Esophagus muscularis mucosa (tissue), 4 donors: ENCODE data around the gene NCMAP. TPM values are rescaled to one million over a fixed set of nuclear protein-coding genes. Genes with fewer than 3 reads are reported as not detected.
"Not testable (repeated sequence)": the region's sequence is repeated elsewhere in the genome, so short reads cannot be mapped to it uniquely, and the experiment has no call there.

Experiments used
- DNase-seq: peaks from one replicate; pipeline ENCODE4 v3.0.0-alpha.2; 2017; ENCODE audit errors: extremely low spot score
- H3K27ac ChIP-seq, 4 donors: fragments of 200-600 bp; sonication (generic); replicated peaks in 1 of 4; 1 replicate in 3 of 4; 2 replicates in 1 of 4; pipeline ENCODE4 v1.5.1; 2016 to 2019; ENCODE audit warnings: mild to moderate bottlenecking in 1 of 4
- H3K27me3 ChIP-seq, 4 donors: fragments of 200-600 bp; sonication (generic); one replicate each; pipeline versions ENCODE4 v1.5.1 to v1.6.0; 2016 to 2019
- H3K36me3 ChIP-seq, 4 donors: fragments of 200-600 bp; sonication (generic); one replicate each; pipeline ENCODE4 v1.5.1; 2016 to 2019
- H3K4me1 ChIP-seq, 4 donors: fragments of 200-600 bp; sonication (generic); one replicate each; pipeline ENCODE4 v1.5.1; 2016 to 2019
- H3K4me3 ChIP-seq, 4 donors: fragments of 200-600 bp; sonication (generic); 1 replicate in 2 of 4; 2 replicates in 2 of 4; pipeline ENCODE4 v1.5.1; 2016 to 2019; ENCODE audit warnings: mild to moderate bottlenecking in 4 of 4, moderate library complexity in 1 of 4
- H3K9me3 ChIP-seq, 4 donors: fragments of 200-600 bp; sonication (generic); 1 replicate in 3 of 4; 2 replicates in 1 of 4; pipeline ENCODE4 v1.5.1; 2016 to 2019
- CTCF ChIP-seq, 3 experiments: fragments of 200-600 bp in 2 of 3; fragments of 450-650 bp in 1 of 3; sonication (generic) in 2 of 3; IDR thresholded peaks; one replicate each; pipeline ENCODE4 v1.5.1; 2017 to 2019; ENCODE audit warnings: antibody characterized with exemption in 3 of 3, mild to moderate bottlenecking in 2 of 3, moderate library complexity in 1 of 3
- EP300 ChIP-seq: sonication (generic); formaldehyde crosslinking; IDR thresholded peaks from one replicate; pipeline ENCODE4 v1.6.1; 2017; ENCODE audit warnings: antibody characterized with exemption
- POLR2A ChIP-seq: fragments of 450-650 bp; IDR thresholded peaks from one replicate; pipeline ENCODE4 v1.6.1; 2017; ENCODE audit warnings: antibody characterized with exemption, moderate library complexity, mild to moderate bottlenecking, low read depth
- POLR2AphosphoS5 ChIP-seq, 2 donors: sonication (generic); formaldehyde crosslinking; IDR thresholded peaks; one replicate each; pipeline ENCODE4 v1.6.1; 2017; ENCODE audit warnings: antibody characterized with exemption in 2 of 2
- WGBS: methylation state at CpG from one replicate; pipeline ENCODE4 v1.1.5; 2018; 5-methylcytosine and 5-hydroxymethylcytosine counted together
- intact Hi-C: fragments of 100-400 bp; cut with DNase I; formaldehyde crosslinking; loops from one replicate; pipeline ENCODE4 v1.15.1; 2023
- total RNA-seq, 4 donors: library from RNA; depleted of rRNA; stranded (reverse); fragments of >200 nt; gene quantifications; one replicate each; pipeline versions ENCODE4 v1.1.0 to v1.2.1, GENCODE V29; 2016

NCMAP gene
- total RNA-seq, 4 donors from 2014 or later, result 0.17 to 0.65 (median 0.34) TPM; not detected in 1

DNA sequence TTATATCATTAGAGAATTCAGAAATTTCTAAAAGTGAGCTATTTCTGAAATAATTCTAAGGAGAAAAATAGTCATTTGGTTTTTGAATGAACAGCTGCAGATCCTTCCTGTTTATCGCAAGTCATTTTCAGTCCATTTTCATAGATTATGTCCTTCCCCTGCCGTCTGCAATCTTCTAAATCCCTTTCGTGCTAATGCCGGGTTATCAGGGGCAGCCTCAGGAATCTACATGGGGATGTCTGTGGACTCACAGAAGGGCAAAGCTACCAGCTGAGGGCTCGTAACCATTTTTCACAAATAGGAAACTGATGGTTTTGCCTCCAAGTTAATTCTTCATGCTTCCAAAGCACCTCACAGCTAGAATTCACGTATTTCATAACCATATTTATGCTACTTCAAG is 30.3 kb upstream of the NCMAP start:
- TF ChIP-seq EP300 (no peak), POLR2A (no peak)
- no peak for DNase-seq
- no peaks in the 10 kb centered on the region for H3K4me1 ChIP-seq
- no peak overlapping the region for H3K27ac ChIP-seq
- no peaks in the 10 kb centered on the region for H3K27me3 ChIP-seq
- no peaks in the 10 kb centered on the region for H3K9me3 ChIP-seq
- no peak overlapping the region for H3K4me3 ChIP-seq
- WGBS, result 91% methylated on average over 6 of the region's 6 CpGs
- intact Hi-C loops, result no loop called here
- H3K36me3 ChIP-seq, result peaks cover 0 to 6% (median 0%) of the 10 kb centered on the region in 4 donors

GRCh38 chr1:24526045-24526444 is 29.8 kb upstream of the NCMAP start:
- TF ChIP-seq CTCF (IDR thresholded peaks at IDR 0.05) (no peak), EP300 (no peak), POLR2AphosphoS5 (IDR thresholded peaks at IDR 0.05) (no peak), POLR2A (no peak)
- intact Hi-C loops, result no loop called here
- Histone ChIP-seq H3K36me3 (peaks cover 0 to 6% (median 0%) of the 10 kb centered on the region in 4 donors), H3K27ac (no peak overlapping the region), H3K9me3 (no peaks in the 10 kb centered on the region), H3K4me3 (no peak overlapping the region), H3K27me3 (no peaks in the 10 kb centered on the region), H3K4me1 (no peaks in the 10 kb centered on the region)
- WGBS, result 88% methylated on average over 7 of the region's 7 CpGs
- DNase-seq, result no peak

GRCh38 chr1:24526940-24527542 is 28.8 kb upstream of the NCMAP start:
- no peak overlapping the region for H3K27ac ChIP-seq
- no peak for TF ChIP-seq POLR2A
- TF ChIP-seq POLR2AphosphoS5 (IDR thresholded peaks at IDR 0.05), result no peak
- TF ChIP-seq EP300, result no peak
- peak; percentile 29 to 42 (median 42) for TF ChIP-seq CTCF (IDR thresholded peaks at IDR 0.05)
- H3K27me3 ChIP-seq, result no peaks in the 10 kb centered on the region
- H3K4me3 ChIP-seq, result no peak overlapping the region
- DNase-seq, result no peak
- 88% methylated on average over 8 of the region's 8 CpGs for WGBS
- H3K36me3 ChIP-seq, result peaks cover 0 to 14% (median 0%) of the 10 kb centered on the region in 4 donors
- no peaks in the 10 kb centered on the region for H3K9me3 ChIP-seq
- intact Hi-C loops, result no loop called here
- H3K4me1 ChIP-seq, result no peaks in the 10 kb centered on the region

DNA sequence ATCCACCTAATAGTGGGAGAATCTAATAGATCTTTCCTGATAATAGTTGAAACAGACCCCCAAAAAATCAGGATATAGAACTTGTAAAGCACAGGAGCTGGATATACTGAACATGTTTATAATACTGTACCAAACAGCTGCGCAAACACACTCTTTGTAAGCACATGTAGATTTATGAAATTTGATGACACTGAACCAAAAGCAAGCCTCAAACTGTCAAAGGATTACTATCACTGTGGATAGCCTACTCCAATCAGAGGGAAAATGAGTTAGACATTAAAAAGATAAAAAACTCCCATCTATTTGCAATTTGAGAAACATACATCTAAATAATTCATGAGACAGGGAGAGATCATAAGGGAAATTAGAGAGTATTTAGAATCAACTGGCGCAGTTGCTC is 27.1 kb upstream of the NCMAP start:
- 95% methylated on average over 2 of the region's 2 CpGs for WGBS
- H3K27ac ChIP-seq, result no peak overlapping the region
- intact Hi-C loops, result no loop called here

DNA sequence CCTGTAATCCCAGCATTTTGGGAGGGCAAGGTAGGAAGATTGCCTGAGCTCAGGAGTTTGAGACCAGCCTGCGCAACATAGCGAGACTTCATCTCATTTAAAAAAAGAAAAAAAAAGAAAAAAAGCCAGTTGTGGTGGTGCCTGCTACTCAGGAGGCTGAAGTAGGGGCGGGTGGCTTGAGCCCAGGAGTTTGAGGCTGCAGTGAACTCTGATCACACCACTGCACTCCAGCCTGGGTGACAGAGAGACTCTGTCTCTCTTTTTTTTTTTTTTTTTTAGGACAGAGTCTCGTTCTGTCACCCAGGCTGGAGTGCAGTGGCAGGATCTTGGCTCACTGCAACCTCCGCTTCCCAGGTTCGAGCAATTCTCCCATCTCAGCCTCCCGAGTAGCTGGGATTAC is 26.6 kb upstream of the NCMAP start:
- H3K27me3 ChIP-seq, DNase-seq, H3K27ac ChIP-seq, intact Hi-C loops, H3K4me1 ChIP-seq, H3K4me3 ChIP-seq, H3K9me3 ChIP-seq: not testable (repeated sequence)
- H3K36me3 ChIP-seq, result peaks cover 0 to 20% (median 3%) of the 10 kb centered on the region in 4 donors
- WGBS, result 94% methylated on average over 7 of the region's 7 CpGs

More for the DNA sequence above, 27.1 kb upstream of the NCMAP start:
- Histone ChIP-seq H3K9me3 (no peaks in the 10 kb centered on the region), H3K36me3 (peaks cover 0 to 20% (median 3%) of the 10 kb centered on the region in 4 donors), H3K4me3 (no peak overlapping the region), H3K4me1 (no peaks in the 10 kb centered on the region), H3K27me3 (no peaks in the 10 kb centered on the region)
- DNase-seq, result no peak
- TF ChIP-seq EP300 (no peak), CTCF (IDR thresholded peaks at IDR 0.05) (no peak), POLR2A (no peak), POLR2AphosphoS5 (IDR thresholded peaks at IDR 0.05) (no peak)

GRCh38 chr1:24535021-24535424 is 20.9 kb upstream of the NCMAP start:
- no peaks in the 10 kb centered on the region for H3K9me3 ChIP-seq
- peak overlapping the region in 2 of 4 donors; percentile 16 to 26 for H3K4me3 ChIP-seq
- WGBS, result 82% methylated on average over 21 of the region's 21 CpGs
- no peak for DNase-seq
- intact Hi-C loops, result no loop called here
- H3K27ac ChIP-seq, result no peak overlapping the region
- H3K4me1 ChIP-seq, result no peaks in the 10 kb centered on the region
- H3K27me3 ChIP-seq, result no peaks in the 10 kb centered on the region
- peaks cover 0 to 26% (median 13%) of the 10 kb centered on the region in 4 donors for H3K36me3 ChIP-seq
- TF ChIP-seq POLR2AphosphoS5 (IDR thresholded peaks at IDR 0.05) (no peak), POLR2A (no peak), CTCF (IDR thresholded peaks at IDR 0.05) (no peak), EP300 (no peak)
